B cell (primary cell): ENCODE results near the gene PRIMPOL. TPM values are rescaled to one million over a fixed set of nuclear protein-coding genes. Genes with fewer than 3 reads are reported as not detected.

Experiments used
- ATAC-seq: fragments of 200-7000 bp; cut with Tn5 transposase; one replicate; pipeline ENCODE4 v1.10.0; 2021; ENCODE audit warnings: low read depth, mild to moderate bottlenecking, moderate number of reproducible peaks, moderate library complexity
- CTCF ChIA-PET: fragments of 350-600 bp; sonication (Branson Sonifier 250); formaldehyde crosslinking; loops from one replicate; lab custom pipeline; 2021; ENCODE audit warnings: antibody characterized with exemption, inconsistent platforms; lab: Charles Lee
- POLR2A ChIA-PET: fragments of 350-600 bp; sonication (Branson Sonifier 250); formaldehyde crosslinking; loops from one replicate; lab custom pipeline; 2021; ENCODE audit warnings: antibody characterized with exemption; lab: Charles Lee
- DNase-seq: peaks from one replicate; pipeline ENCODE4 v3.0.0; 2013
- H2AFZ ChIP-seq: 2 replicates; pipeline ENCODE4 v1.6.1; 2012; ENCODE audit warnings: mild to moderate bottlenecking, low read depth, low read length; ENCODE audit not compliant: insufficient read depth, poor library complexity, severe bottlenecking
- H3K27ac ChIP-seq, 2 donors: 1 replicate in 1 of 2; 2 replicates in 1 of 2; pipeline ENCODE4 v1.5.1; 2012 to 2013; ENCODE audit warnings: low read length in 2 of 2, mild to moderate bottlenecking in 2 of 2, moderate library complexity in 1 of 2
- H3K27me3 ChIP-seq, 4 experiments: fragments of 200-600 bp in 1 of 4; sonication (generic) in 1 of 4; replicated peaks in 1 of 4; 1 replicate in 2 of 4; 2 replicates in 2 of 4; pipeline versions ENCODE4 v1.6.1 to v1.7.0; 2013 to 2016; ENCODE audit warnings: low read length in 3 of 4, mild to moderate bottlenecking in 2 of 4, mixed read lengths in 1 of 4, moderate library complexity in 1 of 4; ENCODE audit not compliant: insufficient read depth in 4 of 4, control insufficient read depth in 3 of 4; ENCODE audit errors: control extremely low read depth in 1 of 4
- H3K36me3 ChIP-seq, 2 experiments: replicated peaks in 1 of 2; 1 replicate in 1 of 2; 2 replicates in 1 of 2; pipeline versions ENCODE4 v1.6.1 to v1.7.1; 2013; ENCODE audit warnings: low read length in 1 of 2; ENCODE audit not compliant: insufficient read depth in 2 of 2, control insufficient read depth in 1 of 2; ENCODE audit errors: control extremely low read depth in 1 of 2, extremely low read depth in 1 of 2
- H3K4me1 ChIP-seq, 2 donors: fragments of 200-600 bp in 1 of 2; sonication (generic) in 1 of 2; 1 replicate in 1 of 2; 2 replicates in 1 of 2; pipeline versions ENCODE4 v1.5.1 to v1.6.1; 2013 to 2017; ENCODE audit warnings: low read length in 2 of 2; ENCODE audit not compliant: control insufficient read depth in 2 of 2, insufficient read depth in 2 of 2
- H3K4me2 ChIP-seq: replicated peaks from 2 replicates; pipeline ENCODE3; 2012; ENCODE audit warnings: mild to moderate bottlenecking, low read depth, low read length; ENCODE audit not compliant: poor library complexity, severe bottlenecking
- H3K4me3 ChIP-seq, 5 experiments: fragments of 200-600 bp in 1 of 5; sonication (generic) in 1 of 5; 1 replicate in 3 of 5; 2 replicates in 2 of 5; pipeline versions ENCODE4 v1.5.1 to v1.7.0; 2011 to 2016; ENCODE audit warnings: low read length in 4 of 5, mild to moderate bottlenecking in 4 of 5, low read depth in 2 of 5, control low read depth in 1 of 5, moderate library complexity in 1 of 5; ENCODE audit not compliant: insufficient read depth in 1 of 5; ENCODE audit errors: control extremely low read depth in 1 of 5, extremely low read depth in 1 of 5
- H3K79me2 ChIP-seq: fragments of 200-600 bp; sonication (generic); one replicate; pipeline ENCODE4 v1.6.0; 2016; ENCODE audit warnings: low read length; ENCODE audit not compliant: control insufficient read depth, insufficient read depth
- H3K9ac ChIP-seq: fragments of 200-600 bp; sonication (generic); 2 replicates; pipeline ENCODE4 v1.6.1; 2017; ENCODE audit warnings: mild to moderate bottlenecking, low read length, moderate library complexity
- H3K9me3 ChIP-seq, 3 donors: one replicate each; pipeline versions ENCODE4 v1.6.1 to v1.7.1; 2013; ENCODE audit warnings: low read length in 2 of 3; ENCODE audit not compliant: control insufficient read depth in 2 of 3, insufficient read depth in 1 of 3; ENCODE audit errors: control extremely low read depth in 1 of 3
- H4K20me1 ChIP-seq: 2 replicates; pipeline ENCODE4 v1.6.0; 2012; ENCODE audit warnings: mild to moderate bottlenecking, low read length; ENCODE audit not compliant: insufficient read depth, control insufficient read depth, poor library complexity, severe bottlenecking
- H3K27ac Mint-ChIP-seq: one replicate; pipeline ENCODE4 v1.8.0; 2021; ENCODE audit warnings: mixed read lengths
- H3K27me3 Mint-ChIP-seq: one replicate; pipeline ENCODE4 v1.8.0; 2021; ENCODE audit warnings: mixed read lengths
- H3K4me1 Mint-ChIP-seq: one replicate; pipeline ENCODE4 v1.8.0; 2021; ENCODE audit warnings: mixed read lengths
- H3K4me3 Mint-ChIP-seq: one replicate; pipeline ENCODE4 v1.8.0; 2021; ENCODE audit warnings: mixed read lengths
- H3K9me3 Mint-ChIP-seq: one replicate; pipeline ENCODE4 v1.8.0; 2022; ENCODE audit warnings: mixed read lengths; ENCODE audit not compliant: insufficient read depth
- CTCF ChIP-seq: fragments of 200-600 bp; IDR thresholded peaks from one replicate; pipeline ENCODE4 v1.8.0; 2022; ENCODE audit warnings: antibody characterized with exemption, mild to moderate bottlenecking
- EZH2 ChIP-seq: IDR thresholded peaks from 2 replicates; pipeline ENCODE4 v1.6.1; 2012; ENCODE audit warnings: borderline replicate concordance, low read depth, mild to moderate bottlenecking, moderate library complexity, low read length; ENCODE audit not compliant: insufficient read depth, poor library complexity, severe bottlenecking
- WGBS: methylation state at CpG from one replicate; pipeline ENCODE4 v1.1.5; 2013; ENCODE audit warnings: missing lambda C conversion rate; ENCODE audit not compliant: insufficient coverage; 5-methylcytosine and 5-hydroxymethylcytosine counted together
- intact Hi-C: fragments of 100-400 bp; cut with micrococcal nuclease; formaldehyde crosslinking; loops from one replicate; pipeline ENCODE4 v1.10.0; 2022
- polyA plus RNA-seq: library from polyadenylated mRNA; depleted of rRNA; stranded (reverse); fragments of >200 nt; gene quantifications from 2 replicates; pipeline ENCODE4 v1.2.3, GENCODE V29; 2012
- total RNA-seq, 2 donors: library from RNA; stranded (reverse); fragments of 120-200 nt in 1 of 2; gene quantifications; 1 replicate in 1 of 2; 2 replicates in 1 of 2; pipeline versions ENCODE4 v1.2.3 to v1.2.4, GENCODE V29; 2013 to 2022

The PRIMPOL gene
- total and polyA plus RNA-seq, 2 donors (not counting 1 experiment from before 2014, with no cell fraction given) = 15.4 to 16.3 TPM

- no peak overlapping the region for H3K27ac Mint-ChIP-seq
- intact Hi-C loops = no loop called here
- ChIA-PET POLR2A (no interaction called here), CTCF (no interaction called here)
- no peak overlapping the region for H3K4me2 ChIP-seq
- no peaks in the 10 kb centered on the region for H4K20me1 ChIP-seq
- H3K4me1 ChIP-seq = no peaks in the 10 kb centered on the region
- WGBS = 97% methylated on average over 3 of the region's 5 CpGs
- H2AFZ ChIP-seq = no peak overlapping the region
- no peaks in the 10 kb centered on the region for H3K9me3 Mint-ChIP-seq
- no peaks in the 10 kb centered on the region for H3K4me1 Mint-ChIP-seq
- ATAC-seq = no peak
- H3K4me3 Mint-ChIP-seq = no peak overlapping the region
- no peaks in the 10 kb centered on the region for H3K27me3 ChIP-seq
- no peaks in the 10 kb centered on the region for H3K9me3 ChIP-seq
- H3K79me2 ChIP-seq = no peaks in the 10 kb centered on the region
- no peak overlapping the region for H3K4me3 ChIP-seq
- H3K36me3 ChIP-seq = peaks cover 0 to 18% of the 10 kb centered on the region in 2 experiments
- DNase-seq = no peak
- no peak for TF ChIP-seq EZH2
- TF ChIP-seq CTCF = no peak
- H3K9ac ChIP-seq = no peak overlapping the region
- H3K27ac ChIP-seq = no peak overlapping the region
- H3K27me3 Mint-ChIP-seq = no peaks in the 10 kb centered on the region
Observed at GRCh38 chr4:184675018-184675417, 25.5 kb downstream of the PRIMPOL start.

GRCh38 chr4:184675821-184676492 lies 26.4 kb downstream of the PRIMPOL start:
- Histone ChIP-seq H3K27ac (no peak overlapping the region), H3K4me1 (no peaks in the 10 kb centered on the region), H3K36me3 (peaks cover 0 to 21% of the 10 kb centered on the region in 2 experiments), H4K20me1 (no peaks in the 10 kb centered on the region), H3K4me3 (no peak overlapping the region), H3K4me2 (no peak overlapping the region), H3K27me3 (no peaks in the 10 kb centered on the region), H3K9ac (no peak overlapping the region), H3K9me3 (no peaks in the 10 kb centered on the region), H2AFZ (no peak overlapping the region), H3K79me2 (no peaks in the 10 kb centered on the region)
- Mint-ChIP-seq H3K4me3 (no peak overlapping the region), H3K4me1 (no peaks in the 10 kb centered on the region), H3K9me3 (no peaks in the 10 kb centered on the region), H3K27me3 (no peaks in the 10 kb centered on the region), H3K27ac (no peak overlapping the region)
- ATAC-seq (no peak), DNase-seq (no peak)
- ChIA-PET POLR2A (no interaction called here), CTCF (no interaction called here)
- intact Hi-C loops = no loop called here
- WGBS = 90% methylated on average over 2 of the region's 3 CpGs
- TF ChIP-seq CTCF (no peak), EZH2 (no peak)
